Fibroblast of the conjunctiva (primary cell): ENCODE measurements around the gene SPTBN2.

Experiments
- DNase-seq: peaks from one replicate; pipeline ENCODE4 v3.0.0-alpha.2; 2010; ENCODE audit warnings: low read depth

SPTBN2 gene

GRCh38 chr11:66728693-66729385 is at the start of gene SPTBN2:
Gene SPTBN2, minus strand, starts transcription at chr11:66729216. Its CDS starts 7,976 bp downstream, at chr11:66721240.
- DNase-seq, result no peak

GRCh38 chr11:66768818-66769217 is 39.8 kb upstream of the SPTBN2 start:
- DNase-seq, result no peak

DNA sequence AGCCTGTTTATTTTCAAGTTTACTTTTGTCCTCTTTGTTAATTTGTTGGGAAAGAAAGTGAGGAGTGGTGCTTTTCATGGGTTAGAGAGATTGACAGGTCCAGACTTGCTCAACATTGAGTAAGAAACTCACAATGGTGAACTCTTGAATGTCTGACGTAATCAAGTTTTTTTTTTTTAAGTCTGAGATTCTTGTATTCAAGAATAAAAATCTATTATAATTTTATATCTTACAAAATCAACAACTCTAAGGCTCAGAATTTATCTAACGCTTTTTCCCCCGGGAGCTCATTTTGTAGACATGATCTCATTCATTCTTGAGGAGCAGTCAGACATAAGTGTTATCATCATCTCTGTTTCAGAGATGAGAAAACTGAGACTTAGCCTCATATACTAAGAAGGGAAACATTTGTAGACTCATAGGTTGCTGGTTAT is 39.1 kb upstream of the SPTBN2 start:
- no peak for DNase-seq

- no peak for DNase-seq
These were observed 38.6 kb upstream of the SPTBN2 start for GRCh38 chr11:66767666-66768065.

DNA sequence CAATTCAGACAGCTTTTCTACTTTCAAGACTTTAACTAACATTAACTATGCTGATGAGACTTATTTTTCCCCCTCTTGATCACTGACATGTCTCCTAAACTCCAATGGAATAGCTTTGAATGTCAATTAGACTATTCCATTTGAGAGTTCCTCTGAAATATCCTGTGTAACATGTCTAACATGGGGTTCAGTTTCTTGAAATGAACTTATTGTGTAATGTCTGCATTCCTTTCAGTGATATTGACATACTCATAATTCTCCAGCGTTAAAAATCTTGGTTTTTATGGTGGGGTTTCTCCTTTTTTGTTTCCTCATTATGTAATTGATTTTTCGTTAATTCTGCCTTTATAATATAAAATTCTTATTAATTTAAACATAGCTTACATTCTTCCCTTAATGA is 37.7 kb upstream of the SPTBN2 start:
- no peak for DNase-seq

DNA sequence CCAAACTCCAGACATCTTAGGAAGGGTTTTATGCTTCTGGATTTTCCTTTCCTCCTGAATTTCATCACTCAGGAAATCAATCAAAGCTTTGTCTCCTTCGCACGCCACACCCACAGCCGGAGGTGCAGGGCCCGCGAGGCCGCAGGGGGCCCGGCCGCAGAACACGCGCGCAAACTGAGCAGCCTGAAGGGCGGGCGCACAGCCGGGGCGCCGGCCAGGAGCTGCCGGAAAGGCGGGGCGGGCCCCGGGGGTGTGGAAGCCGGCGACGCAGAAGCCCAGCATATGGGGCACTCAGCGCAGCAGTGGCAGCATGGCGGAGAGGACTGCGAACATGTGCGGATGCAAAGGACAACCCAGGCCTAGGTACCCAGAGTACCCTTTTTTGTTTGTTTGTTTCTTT is 33.1 kb upstream of the SPTBN2 start:
- no peak for DNase-seq

GRCh38 chr11:66752148-66752547 is 23.1 kb upstream of the SPTBN2 start:
- DNase-seq, result no peak

DNA sequence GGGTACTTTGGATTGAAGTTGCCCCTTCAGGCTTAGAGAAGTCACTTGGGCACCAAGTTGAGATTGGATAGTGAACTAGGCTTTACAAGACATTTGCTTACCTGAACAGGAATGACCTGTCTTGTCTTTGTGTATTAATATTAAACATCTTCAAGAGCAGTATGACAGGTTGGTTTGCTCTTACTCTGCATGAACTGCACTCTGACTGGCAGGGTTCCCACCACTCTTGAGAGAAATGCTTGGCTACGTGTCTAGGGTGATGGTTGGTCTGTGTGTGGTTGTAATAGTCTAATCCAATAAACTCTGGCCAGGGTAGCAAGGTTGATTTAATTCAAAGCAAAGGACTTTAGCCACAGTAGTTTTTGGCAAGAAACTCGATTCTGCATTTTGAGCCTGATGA is 20.1 kb upstream of the SPTBN2 start:
- no peak for DNase-seq

GRCh38 chr11:66747480-66747879 is 18.5 kb upstream of the SPTBN2 start:
- no peak for DNase-seq

- DNase-seq, result no peak
These were observed 16.6 kb upstream of the SPTBN2 start for GRCh38 chr11:66745356-66746235.

- DNase-seq, result peak; percentile 21
These were observed 15.7 kb upstream of the SPTBN2 start for GRCh38 chr11:66744485-66745355.

- no peak for DNase-seq
These were observed 14.4 kb upstream of the SPTBN2 start for GRCh38 chr11:66743271-66743968.

- DNase-seq, result no peak
These were observed 12.1 kb upstream of the SPTBN2 start for GRCh38 chr11:66741153-66741552.

DNA sequence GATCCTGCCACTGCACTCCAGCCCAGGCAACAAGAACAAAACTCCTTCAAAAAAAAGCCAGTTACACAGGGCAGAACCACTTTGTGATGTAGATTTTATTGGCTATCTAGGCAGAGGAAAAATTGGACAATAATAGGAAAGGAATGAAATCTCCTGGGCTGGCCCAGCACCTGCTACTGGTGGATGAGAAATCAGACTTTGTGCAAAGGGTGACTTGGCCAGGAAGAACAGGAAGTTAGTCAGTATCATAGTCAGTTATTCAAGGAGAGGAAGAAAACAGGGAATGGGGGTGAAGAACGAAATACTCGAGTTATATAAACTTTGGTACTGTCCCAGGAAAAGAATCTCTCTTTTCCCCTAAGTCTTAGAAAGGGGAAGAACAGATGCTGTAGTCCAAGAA is 11.0 kb upstream of the SPTBN2 start:
- DNase-seq, result no peak

DNA sequence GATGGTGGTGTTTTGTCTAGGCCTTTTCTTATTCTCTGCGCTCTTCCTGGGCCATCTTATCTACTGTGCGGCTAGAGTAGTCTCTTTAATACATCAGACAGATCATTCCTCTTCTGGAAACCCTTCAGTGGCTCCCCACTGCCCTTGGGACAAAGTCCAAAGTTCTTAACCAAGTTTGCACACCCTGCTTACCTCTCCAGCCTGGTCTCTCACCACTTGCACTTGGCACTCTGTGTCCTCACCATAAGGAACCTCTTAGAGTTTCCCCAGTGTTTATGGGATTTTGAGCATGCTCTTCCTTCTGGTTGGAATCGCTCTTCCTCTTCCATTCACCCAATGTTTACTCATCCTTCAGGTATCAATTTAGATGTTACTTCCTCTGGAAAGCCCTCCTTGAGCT is 5.2 kb upstream of the SPTBN2 start:
- DNase-seq, result no peak

DNA sequence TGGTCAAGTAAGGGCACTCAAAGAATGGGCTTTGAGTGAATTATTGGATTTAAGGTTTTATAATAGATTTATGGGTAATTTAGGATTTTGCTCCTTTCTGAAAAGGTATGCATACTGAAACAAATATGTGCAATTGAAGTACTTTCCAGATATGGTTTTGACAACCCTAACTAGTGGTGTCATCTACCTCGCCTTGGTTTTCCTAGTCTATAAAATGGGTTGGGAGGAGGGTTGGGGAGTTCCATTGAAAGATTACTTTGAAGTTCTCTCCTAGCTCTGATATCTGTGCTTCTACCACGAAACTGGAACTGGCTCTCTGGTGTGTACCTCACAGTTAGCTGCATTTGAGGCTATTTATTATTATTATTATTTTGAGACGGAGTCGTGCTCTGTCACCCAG is 431 bp upstream of the SPTBN2 start:
- no peak for DNase-seq

DNA sequence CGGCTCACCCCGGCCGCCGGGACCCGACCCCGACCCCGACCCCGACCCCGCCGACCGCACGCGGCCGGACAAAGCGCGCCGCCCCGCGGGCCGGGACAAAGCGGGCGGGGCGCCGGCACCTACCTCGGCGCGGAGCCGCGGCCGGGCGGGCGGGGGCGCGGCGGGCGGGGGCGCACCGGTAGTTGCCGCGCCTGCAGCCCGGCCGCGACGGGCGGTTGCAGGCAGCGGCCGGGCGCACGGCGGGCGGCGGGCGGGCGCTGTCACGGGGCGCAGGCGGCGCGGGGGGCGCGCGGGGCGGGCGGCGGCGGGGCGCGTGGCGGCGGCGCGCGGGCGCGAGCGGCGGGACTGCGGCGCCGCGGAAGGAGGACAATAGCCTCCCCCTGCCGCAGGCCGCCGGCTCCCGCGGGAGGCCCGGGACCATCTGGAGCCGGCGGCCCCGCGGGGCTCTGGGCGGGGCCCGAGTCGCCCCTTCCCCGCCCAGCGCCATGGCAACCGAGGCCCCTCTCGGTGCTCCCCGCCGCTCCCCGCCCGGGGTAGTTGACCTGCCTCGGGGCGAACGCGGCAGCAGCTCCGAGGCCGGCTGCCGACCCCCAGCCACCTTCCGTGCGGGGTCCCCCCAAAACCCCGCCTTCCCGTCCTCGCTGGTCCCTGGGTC is 851 bp downstream of the SPTBN2 start:
- no peak for DNase-seq

GRCh38 chr11:66727282-66728037 is 1.6 kb downstream of the SPTBN2 start:
- DNase-seq, result no peak

GRCh38 chr11:66725647-66726046 is 3.4 kb downstream of the SPTBN2 start:
- DNase-seq, result no peak

- DNase-seq, result no peak
These were observed 3.9 kb downstream of the SPTBN2 start for GRCh38 chr11:66725114-66725513.
